Heart right ventricle (tissue), 16 donors: ENCODE data around the gene ACTRT2. TPM values are rescaled to one million over a fixed set of nuclear protein-coding genes. Genes with fewer than 3 reads are reported as not detected.
A peak's percentile ranks its signal among the peaks of the same experiment; 100 is the strongest.

Experiments used
- ATAC-seq, 8 donors: fragments of 200-7000 bp; cut with Tn5 transposase; one replicate each; pipeline ENCODE4 v1.9.1; 2020; ENCODE audit warnings: mild to moderate bottlenecking in 8 of 8, moderate library complexity in 8 of 8, moderate number of reproducible peaks in 1 of 8
- DNase-seq, 2 donors: peaks; one replicate each; pipeline ENCODE4 v3.0.0-alpha.2; 2020
- H3K27ac ChIP-seq, 10 donors: fragments of 200-600 bp; sonication (generic) in 2 of 10; one replicate each; pipeline versions ENCODE4 v1.5.0 to v1.8.0; 2020 to 2022; ENCODE audit warnings: mild to moderate bottlenecking in 3 of 10
- H3K27me3 ChIP-seq, 7 donors: fragments of 200-600 bp; one replicate each; pipeline ENCODE4 v1.8.0; 2021 to 2022; ENCODE audit warnings: mild to moderate bottlenecking in 2 of 7
- H3K36me3 ChIP-seq, 9 donors: fragments of 200-600 bp; sonication (generic) in 1 of 9; one replicate each; pipeline versions ENCODE4 v1.5.0 to v1.8.0; 2020 to 2022; ENCODE audit warnings: mild to moderate bottlenecking in 2 of 9
- H3K4me1 ChIP-seq, 9 donors: fragments of 200-600 bp; sonication (generic) in 1 of 9; one replicate each; pipeline versions ENCODE4 v1.5.0 to v1.8.0; 2020 to 2022; ENCODE audit warnings: mild to moderate bottlenecking in 4 of 9
- H3K4me3 ChIP-seq, 10 donors: fragments of 200-600 bp; sonication (generic) in 2 of 10; one replicate each; pipeline versions ENCODE4 v1.5.0 to v1.8.0; 2020 to 2022; ENCODE audit warnings: mild to moderate bottlenecking in 7 of 10, moderate library complexity in 2 of 10
- H3K9me3 ChIP-seq, 11 donors: fragments of 200-600 bp in 10 of 11; sonication (generic) in 2 of 11; one replicate each; pipeline versions ENCODE4 v1.5.0 to v1.8.0; 2013 to 2022; ENCODE audit warnings: mild to moderate bottlenecking in 2 of 11, control low read depth in 1 of 11, moderate library complexity in 1 of 11
- WGBS, 2 donors: extraction: QIAGEN DNeasy Blood & Tissue Kit; methylation state at CpG; one replicate each; pipeline ENCODE4 v1.1.7; 2013; ENCODE audit warnings: inconsistent platforms in 1 of 2; 5-methylcytosine and 5-hydroxymethylcytosine counted together
- intact Hi-C, 10 donors: fragments of 100-400 bp; cut with DNase I; formaldehyde crosslinking; loops; one replicate each; pipeline versions ENCODE4 v1.11.1 to v1.14.2; 2022
- polyA plus RNA-seq, 2 donors: library from polyadenylated mRNA; stranded (reverse); fragments of 200-250 nt; gene quantifications; one replicate each; pipeline ENCODE4 v1.2.3, GENCODE V29; 2013
- total RNA-seq, 10 donors: library from RNA; stranded (reverse); fragmentation: NEBNext Ultra II Directional in 3 of 10; extraction: Animal tissue kit (Norgen Biotek cat#: 25700) in 3 of 10; gene quantifications; one replicate each; pipeline versions ENCODE4 v1.2.1 to v1.2.4, GENCODE V29; 2021 to 2023
- TF ChIP-seq, protein P1 (sequence below), 9 donors: fragments of 200-600 bp; sonication (generic) in 2 of 9; IDR thresholded peaks; one replicate each; pipeline versions ENCODE4 v1.5.0 to v1.8.0; 2021 to 2022; ENCODE audit warnings: antibody characterized with exemption in 9 of 9, mild to moderate bottlenecking in 5 of 9, moderate library complexity in 1 of 9
- donor health status: Arrhythmogenic right ventricular cardiomyopathy.
- donor health status: ischemic (EF 13 %, LVEDD 7.1; RV severe dilation, severe dysfunction).
- donor health status: healthy with polysubstance abuse.
- donor health status: DM: no; HTN: yes; CAD: no.
- donor health status: DM: no; HTN: no; CAD: no.
- donor health status: ischemic (EF 25% LVEDD 6.9; RV normal size, moderate dysfunction).
- donor health status: ischemic (EF 25% LVEDD 5.7; RV mildly dilated, moderate dysfunction).
- donor health status: healthy.
- donor health status: DM: yes; HTN: yes; CAD: no.
- donor health status: Ischemic cardiomyopathy.
- donor health status: ischemic (EF 35%, LVEDD 5.7; RV mildly dilated, moderate dysfunction).
- donor health status: nonischemic (EF 11% LVEDD 7.7; RV severe dilation, severe dysfunction).
- donor health status: DM: yes; HTN: yes; CAD: no.
- donor health status: PGD.
- donor health status: ischemic (EF 29% LVEDD 5.4; RV normal size, mild dysfunction).
- donor health status: nonischemic (EF 23%, LVEDD 6.1; RV moderate dilation, normal function).

Gene ACTRT2
- total and polyA plus RNA-seq, 12 donors: not detected

DNA sequence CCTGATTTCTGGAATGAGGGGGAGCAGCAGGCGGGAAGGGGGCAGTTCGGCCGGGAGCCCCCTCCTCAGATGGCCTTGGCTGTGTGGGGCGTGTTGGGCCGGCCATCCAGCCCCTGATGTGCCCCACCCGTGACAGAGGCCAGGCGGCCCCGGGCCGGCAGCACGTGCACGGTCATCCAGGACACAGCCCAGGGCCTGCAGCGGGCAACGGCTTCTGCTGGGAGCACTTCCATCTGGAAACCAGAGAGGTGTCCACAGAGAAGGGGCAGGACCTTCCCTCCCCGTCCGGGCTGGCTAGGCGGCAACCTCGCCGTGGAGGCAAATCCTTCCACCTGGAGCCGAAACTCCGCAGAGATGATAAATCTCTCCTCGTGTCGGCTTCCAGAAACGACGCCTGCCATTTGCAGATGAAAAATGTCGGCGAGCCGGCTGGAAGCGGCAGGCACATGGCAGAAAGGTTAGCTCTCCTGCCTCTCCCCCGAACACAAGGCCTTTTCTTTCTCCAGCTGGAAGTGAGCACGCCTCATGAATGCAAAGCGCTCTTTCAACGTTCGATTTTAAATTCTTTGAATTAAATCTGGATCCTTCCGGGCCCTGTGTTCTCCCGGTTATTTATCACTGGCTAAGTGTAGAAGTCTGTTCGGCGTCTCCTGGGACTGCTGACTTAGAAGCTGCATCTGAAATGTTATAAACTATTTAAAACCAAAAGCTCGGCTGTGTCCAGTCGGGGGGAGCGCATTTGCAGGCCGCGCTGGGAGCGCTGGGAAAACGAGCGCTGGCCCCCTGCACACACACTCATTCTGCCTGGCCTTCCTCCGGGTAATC, 9.4 kb upstream of the ACTRT2 start:
- ATAC-seq (peak in 2 of 8 donors; percentile 10 to 18), DNase-seq (no peak)
- WGBS, 2 donors: 61 to 69% methylated on average over 46 of the region's 46 CpGs
- H3K27me3 ChIP-seq: peaks cover 3 to 64% (median 43%) of the 10 kb centered on the region in 7 donors
- intact Hi-C loops: loop anchor here in 9 of 10 donors (1.0 to 10.0 kb wide), 8 partner anchors 270 to 415 kb away; no protein-coding TSS in a partner anchor
- TF ChIP-seq, protein P1, sequence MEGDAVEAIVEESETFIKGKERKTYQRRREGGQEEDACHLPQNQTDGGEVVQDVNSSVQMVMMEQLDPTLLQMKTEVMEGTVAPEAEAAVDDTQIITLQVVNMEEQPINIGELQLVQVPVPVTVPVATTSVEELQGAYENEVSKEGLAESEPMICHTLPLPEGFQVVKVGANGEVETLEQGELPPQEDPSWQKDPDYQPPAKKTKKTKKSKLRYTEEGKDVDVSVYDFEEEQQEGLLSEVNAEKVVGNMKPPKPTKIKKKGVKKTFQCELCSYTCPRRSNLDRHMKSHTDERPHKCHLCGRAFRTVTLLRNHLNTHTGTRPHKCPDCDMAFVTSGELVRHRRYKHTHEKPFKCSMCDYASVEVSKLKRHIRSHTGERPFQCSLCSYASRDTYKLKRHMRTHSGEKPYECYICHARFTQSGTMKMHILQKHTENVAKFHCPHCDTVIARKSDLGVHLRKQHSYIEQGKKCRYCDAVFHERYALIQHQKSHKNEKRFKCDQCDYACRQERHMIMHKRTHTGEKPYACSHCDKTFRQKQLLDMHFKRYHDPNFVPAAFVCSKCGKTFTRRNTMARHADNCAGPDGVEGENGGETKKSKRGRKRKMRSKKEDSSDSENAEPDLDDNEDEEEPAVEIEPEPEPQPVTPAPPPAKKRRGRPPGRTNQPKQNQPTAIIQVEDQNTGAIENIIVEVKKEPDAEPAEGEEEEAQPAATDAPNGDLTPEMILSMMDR (IDR thresholded peaks at IDR 0.05): no peak
- H3K36me3 ChIP-seq: no peaks in the 10 kb centered on the region
- H3K4me1 ChIP-seq: peaks cover 0 to 13% (median 2%) of the 10 kb centered on the region in 9 donors
- H3K9me3 ChIP-seq: peaks cover 0 to 25% (median 5%) of the 10 kb centered on the region in 11 donors
- no peak overlapping the region for H3K27ac ChIP-seq
- H3K4me3 ChIP-seq: no peak overlapping the region

DNA sequence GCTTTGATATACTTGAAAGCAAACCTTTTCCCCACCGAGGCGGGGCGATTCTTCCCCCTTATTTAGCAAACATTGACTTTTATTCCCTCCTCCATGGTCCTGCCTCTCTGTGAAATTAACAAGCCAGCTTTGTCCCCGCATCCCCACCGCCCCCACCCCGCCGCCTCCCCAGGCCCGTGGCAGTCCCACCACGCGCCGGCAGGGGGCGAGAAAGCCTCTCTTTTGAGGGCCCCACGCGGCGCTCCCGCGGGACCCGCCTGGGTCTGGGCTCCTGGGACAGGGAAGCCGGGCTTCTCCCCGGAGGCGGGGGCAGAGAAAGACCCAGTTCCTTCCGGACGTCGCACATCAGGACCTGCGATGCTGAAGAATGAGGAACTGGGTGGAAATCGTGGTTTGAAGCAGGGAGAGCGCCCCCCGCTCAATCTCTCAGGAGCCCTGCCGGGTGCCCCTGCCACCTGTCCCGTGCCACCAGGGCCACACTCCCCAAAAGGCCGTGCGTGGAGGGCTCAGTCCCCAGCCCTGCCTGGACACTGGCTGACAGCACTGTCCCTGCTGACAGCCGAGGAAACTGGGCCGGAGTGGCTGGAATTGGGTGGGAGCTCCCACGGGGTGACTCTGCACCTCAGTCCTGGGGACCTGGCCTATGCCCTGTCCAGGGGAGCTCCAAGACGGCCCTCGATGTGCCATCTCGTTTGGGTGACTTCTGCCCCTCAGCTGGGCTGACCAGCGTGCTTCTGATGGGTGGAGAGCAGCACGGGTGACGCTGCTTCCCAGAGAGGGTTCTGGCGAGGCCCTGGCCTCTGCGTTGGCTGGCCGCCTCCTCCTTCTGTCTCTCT, 8.6 kb upstream of the ACTRT2 start:
- no peak overlapping the region for H3K27ac ChIP-seq
- H3K4me3 ChIP-seq: no peak overlapping the region
- WGBS, 2 donors: 27 to 30% methylated on average over 44 of the region's 44 CpGs
- peaks cover 3 to 72% (median 45%) of the 10 kb centered on the region in 7 donors for H3K27me3 ChIP-seq
- H3K36me3 ChIP-seq: no peaks in the 10 kb centered on the region
- TF ChIP-seq, protein P1 (IDR thresholded peaks at IDR 0.05): peak; percentile 76 to 90 (median 81)
- peak; percentile 58 to 85 (median 82) for ATAC-seq
- H3K9me3 ChIP-seq: peaks cover 0 to 17% (median 0%) of the 10 kb centered on the region in 11 donors
- intact Hi-C loops: loop anchor here in 9 of 10 donors (1.0 to 10.0 kb wide), 8 partner anchors 270 to 415 kb away; no protein-coding TSS in a partner anchor
- H3K4me1 ChIP-seq: peaks cover 0 to 13% (median 2%) of the 10 kb centered on the region in 9 donors
- DNase-seq: peak; percentile 41 to 73

DNA sequence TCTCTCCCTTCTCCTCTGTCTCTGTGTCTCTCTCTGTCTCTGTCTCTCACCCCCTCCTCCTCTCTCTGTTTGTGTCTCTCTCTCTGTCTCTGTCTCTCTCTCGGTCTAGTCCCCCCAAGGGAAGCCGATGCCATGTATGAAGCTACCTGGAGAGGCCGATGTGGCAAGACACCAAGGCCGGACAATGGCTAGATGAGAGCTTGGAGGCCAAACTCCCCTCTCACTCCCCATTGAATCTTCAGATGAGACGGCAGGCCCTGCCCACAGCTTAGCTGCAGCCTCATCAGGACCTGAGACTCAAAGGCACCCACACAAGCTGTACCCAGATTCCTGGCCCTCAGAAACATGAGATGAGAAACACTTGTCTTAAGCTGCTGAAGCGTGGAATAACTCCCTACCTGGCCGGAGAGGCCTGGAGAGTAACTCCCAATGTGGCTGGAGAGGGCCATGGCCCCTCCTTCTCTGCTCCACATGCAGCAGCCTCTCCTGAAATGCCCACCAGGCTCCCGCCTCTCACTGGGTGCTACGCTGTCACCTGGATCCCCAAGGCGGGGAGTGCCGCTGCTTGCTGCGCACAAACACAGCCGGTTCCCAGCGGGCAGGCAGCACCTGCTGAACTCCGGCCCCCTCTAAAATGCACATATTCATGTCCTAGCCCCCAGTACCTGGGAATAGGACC, 7.8 kb upstream of the ACTRT2 start:
- peaks cover 3 to 79% (median 46%) of the 10 kb centered on the region in 7 donors for H3K27me3 ChIP-seq
- H3K27ac ChIP-seq: no peak overlapping the region
- peaks cover 0 to 9% (median 0%) of the 10 kb centered on the region in 11 donors for H3K9me3 ChIP-seq
- ATAC-seq: no peak
- intact Hi-C loops: loop anchor here in 8 of 10 donors (2.0 to 10.0 kb wide), 7 partner anchors 269 to 414 kb away; no protein-coding TSS in a partner anchor
- H3K4me1 ChIP-seq: peaks cover 0 to 13% (median 2%) of the 10 kb centered on the region in 9 donors
- TF ChIP-seq, protein P1 (IDR thresholded peaks at IDR 0.05): no peak
- 71 to 76% methylated on average over 15 of the region's 15 CpGs for WGBS, 2 donors
- H3K36me3 ChIP-seq: no peaks in the 10 kb centered on the region
- no peak for DNase-seq
- H3K4me3 ChIP-seq: no peak overlapping the region
